ENCODE measurements around the gene RBM26. TPM values are rescaled to one million over a fixed set of nuclear protein-coding genes. Genes with fewer than 3 reads are reported as not detected.

The RBM26 gene
- total RNA-seq, 4 donors from 2014 or later = 14.9 to 44.8 (median 23.1) TPM

GRCh38 chr13:79386125-79386826 lies 19.8 kb downstream of the RBM26 start:
- in situ Hi-C loops (cut with MboI; ENCODE audit: low sequenced_read_pairs in 4 of 4) = no loop called here
- Histone ChIP-seq H3K27ac (peak overlapping the region; percentile 27 to 58 (median 49)), H3K4me1 (peaks cover 40 to 56% of the 10 kb centered on the region in 2 donors)

GRCh38 chr13:79385694-79386093 lies 20.4 kb downstream of the RBM26 start:
- H3K4me1 ChIP-seq = peaks cover 40 to 56% of the 10 kb centered on the region in 2 donors
- in situ Hi-C loops (cut with MboI; ENCODE audit: low sequenced_read_pairs in 4 of 4) = no loop called here
- no peaks in the 10 kb centered on the region for H3K9me3 ChIP-seq
- peak overlapping the region; percentile 27 to 58 (median 49) for H3K27ac ChIP-seq
- intact Hi-C loops (cut with DNase I; ENCODE audit: low total_unique reads) = no loop called here
- DNase-seq (no peak), ATAC-seq (peak; percentile 91 to 96)
- no peak overlapping the region for H3K4me3 ChIP-seq
- H3K36me3 ChIP-seq = no peaks in the 10 kb centered on the region
- no peak for TF ChIP-seq CTCF (IDR thresholded peaks at IDR 0.05 in 4 of 5, conservative IDR thresholded peaks at IDR 0.05 in 1 of 5)
- no peaks in the 10 kb centered on the region for H3K27me3 ChIP-seq

More at GRCh38 chr13:79386125-79386826, 19.8 kb downstream of the RBM26 start:
- Histone ChIP-seq H3K9me3 (no peaks in the 10 kb centered on the region), H3K36me3 (no peaks in the 10 kb centered on the region), H3K4me3 (no peak overlapping the region), H3K27me3 (no peaks in the 10 kb centered on the region)
- TF ChIP-seq POLR2A (IDR thresholded peaks at IDR 0.05) = no peak
- DNase-seq = no peak
- peak in 1 of 2 donors; percentile 34 for ATAC-seq
- intact Hi-C loops (cut with DNase I; ENCODE audit: low total_unique reads) = no loop called here

DNA sequence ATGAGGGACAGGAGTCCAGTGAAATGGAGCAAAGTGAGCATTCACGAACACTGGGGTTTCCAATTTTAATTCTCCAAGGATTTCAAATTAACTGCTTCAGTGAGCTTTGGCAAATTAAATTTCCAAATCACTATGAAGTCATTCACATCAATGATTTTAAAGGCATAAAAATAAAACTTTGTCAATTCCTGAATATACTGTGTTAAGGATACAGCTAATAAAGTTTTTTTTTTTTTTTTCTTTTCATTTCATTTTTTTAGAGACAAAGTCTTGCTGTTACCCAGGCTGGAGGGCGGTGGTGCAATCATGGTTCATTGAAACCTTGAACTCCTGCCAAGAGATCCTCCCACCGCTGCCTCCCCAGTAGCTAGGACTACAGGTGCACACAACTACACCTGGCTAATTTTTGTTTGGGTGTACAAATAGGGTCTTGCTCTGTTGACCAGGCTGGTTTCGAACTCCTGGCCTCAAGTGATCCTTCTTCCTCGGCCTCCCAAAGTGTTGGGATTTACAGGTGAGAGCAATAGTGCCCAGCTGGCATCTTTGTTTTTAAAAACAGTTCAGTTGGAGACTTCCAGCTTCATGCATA lies 21.9 kb downstream of the RBM26 start:
- intact Hi-C loops (cut with DNase I; ENCODE audit: low total_unique reads) (no loop called here), in situ Hi-C loops (cut with MboI; ENCODE audit: low sequenced_read_pairs in 4 of 4) (no loop called here)
- Histone ChIP-seq H3K36me3 (no peaks in the 10 kb centered on the region), H3K27me3 (no peaks in the 10 kb centered on the region), H3K9me3 (no peaks in the 10 kb centered on the region), H3K4me1 (peaks cover 40 to 52% of the 10 kb centered on the region in 2 donors), H3K27ac (no peak overlapping the region), H3K4me3 (no peak overlapping the region)
- DNase-seq (no peak), ATAC-seq (no peak)
- TF ChIP-seq CTCF (IDR thresholded peaks at IDR 0.05 in 4 of 5, conservative IDR thresholded peaks at IDR 0.05 in 1 of 5) (no peak), POLR2A (IDR thresholded peaks at IDR 0.05) (no peak)

GRCh38 chr13:79382545-79383275 lies 23.3 kb downstream of the RBM26 start:
- in situ Hi-C loops (cut with MboI; ENCODE audit: low sequenced_read_pairs in 4 of 4) (no loop called here), intact Hi-C loops (cut with DNase I; ENCODE audit: low total_unique reads) (no loop called here)
- DNase-seq (no peak), ATAC-seq (no peak)
- TF ChIP-seq CTCF (IDR thresholded peaks at IDR 0.05 in 4 of 5, conservative IDR thresholded peaks at IDR 0.05 in 1 of 5) (no peak), POLR2A (IDR thresholded peaks at IDR 0.05) (no peak)
- Histone ChIP-seq H3K36me3 (peaks cover 0 to 9% of the 10 kb centered on the region in 2 donors), H3K4me1 (peaks cover 40 to 49% of the 10 kb centered on the region in 2 donors), H3K9me3 (no peaks in the 10 kb centered on the region), H3K4me3 (no peak overlapping the region), H3K27ac (no peak overlapping the region), H3K27me3 (no peaks in the 10 kb centered on the region)

DNA sequence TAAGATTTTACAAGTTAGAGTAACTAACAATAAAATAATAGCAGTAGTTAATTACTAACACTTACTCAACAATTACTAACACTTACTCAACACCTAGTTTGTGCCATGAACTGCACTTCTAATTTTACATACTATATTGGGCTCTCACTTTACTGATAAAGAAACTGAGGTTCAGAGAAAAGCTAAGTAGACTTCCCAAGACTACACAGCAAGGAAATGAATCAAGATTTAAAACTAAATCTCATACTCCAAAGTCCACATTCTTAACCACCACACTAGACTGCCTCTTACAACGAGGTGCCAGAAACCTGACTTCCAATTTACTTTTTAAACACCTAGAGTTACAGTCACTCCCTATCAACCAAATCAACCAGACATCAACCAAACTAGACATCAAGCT lies 25.1 kb downstream of the RBM26 start:
- Histone ChIP-seq H3K4me1 (peaks cover 23 to 33% of the 10 kb centered on the region in 2 donors), H3K27me3 (no peaks in the 10 kb centered on the region), H3K9me3 (no peaks in the 10 kb centered on the region), H3K4me3 (no peak overlapping the region), H3K27ac (no peak overlapping the region), H3K36me3 (peaks cover 8 to 26% of the 10 kb centered on the region in 2 donors)
- intact Hi-C loops (cut with DNase I; ENCODE audit: low total_unique reads) (no loop called here), in situ Hi-C loops (cut with MboI; ENCODE audit: low sequenced_read_pairs in 4 of 4) (no loop called here)
- TF ChIP-seq CTCF (IDR thresholded peaks at IDR 0.05 in 4 of 5, conservative IDR thresholded peaks at IDR 0.05 in 1 of 5) (no peak), POLR2A (IDR thresholded peaks at IDR 0.05) (no peak)
- ATAC-seq (no peak), DNase-seq (no peak)
